Measurements from ENCODE around the gene SPOUT1. TPM values are rescaled to one million over a fixed set of nuclear protein-coding genes. Genes with fewer than 3 reads are reported as not detected.
A peak's percentile ranks its signal among the peaks of the same experiment; 100 is the strongest.

The SPOUT1 gene
- total RNA-seq, 3 donors from 2014 or later (not counting 1 experiment from before 2014, with no cell fraction given), result 35.8 to 49.2 (median 40.1) TPM

- no peaks in the 10 kb centered on the region for H3K27me3 Mint-ChIP-seq (ENCODE audit: low read depth in 2 of 2)
- no peak for TF ChIP-seq CTCF (IDR thresholded peaks at IDR 0.05)
- ATAC-seq (no peak), DNase-seq (no peak)
- H3K4me3 Mint-ChIP-seq, result no peak overlapping the region
- Histone ChIP-seq H3K9me3 (ENCODE audit: control insufficient read depth, insufficient read depth, low read length) (no peaks in the 10 kb centered on the region), H3K27ac (ENCODE audit: low read length) (no peak overlapping the region), H3K27me3 (ENCODE audit: control insufficient read depth, insufficient read depth, low read length) (no peaks in the 10 kb centered on the region), H3K4me3 (ENCODE audit: low read length) (no peak overlapping the region), H3K4me1 (ENCODE audit: control insufficient read depth, insufficient read depth, low read length) (no peaks in the 10 kb centered on the region), H3K36me3 (ENCODE audit: control insufficient read depth, insufficient read depth, low read length) (no peaks in the 10 kb centered on the region)
- intact Hi-C loops (cut with micrococcal nuclease), result no loop called here
- 97% methylated on average over 5 of the region's 7 CpGs for WGBS (ENCODE audit: insufficient coverage)
- H3K27ac Mint-ChIP-seq, result no peak overlapping the region
- no peaks in the 10 kb centered on the region for H3K9me3 Mint-ChIP-seq
- H3K4me1 Mint-ChIP-seq, result no peaks in the 10 kb centered on the region
- H3K36me3 Mint-ChIP-seq, result no peaks in the 10 kb centered on the region
Observed at GRCh38 chr9:128870128-128870940, 40.7 kb upstream of the SPOUT1 start.

DNA sequence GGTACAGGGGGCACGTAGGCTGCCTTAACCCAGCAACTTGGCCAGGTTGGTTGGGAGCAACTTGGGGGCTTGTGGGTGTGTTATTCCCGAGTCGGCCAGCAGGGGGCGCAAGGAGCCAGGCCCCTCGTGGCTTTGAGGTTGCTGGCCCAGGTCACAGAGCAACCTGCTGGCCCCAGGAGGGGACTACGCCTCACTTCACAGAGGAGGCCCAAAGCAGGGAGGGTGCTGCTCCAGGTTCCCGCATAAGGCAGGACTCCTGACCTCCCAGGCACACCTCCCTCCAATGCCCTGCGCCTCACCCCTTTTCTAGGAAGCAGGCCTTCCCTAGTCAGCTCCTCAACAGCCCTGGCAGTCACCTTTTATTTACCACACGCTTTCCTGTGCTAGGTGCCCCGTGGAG lies 34.1 kb upstream of the SPOUT1 start:
- Mint-ChIP-seq H3K9me3 (no peaks in the 10 kb centered on the region), H3K27me3 (ENCODE audit: low read depth in 2 of 2) (no peaks in the 10 kb centered on the region), H3K4me1 (peaks cover 0 to 6% of the 10 kb centered on the region in 2 donors), H3K27ac (peak overlapping the region in 1 of 2 donors; percentile 14), H3K4me3 (no peak overlapping the region), H3K36me3 (no peaks in the 10 kb centered on the region)
- ATAC-seq, result peak; percentile 90 to 100 (median 98)
- H3K27me3 ChIP-seq (ENCODE audit: control insufficient read depth, insufficient read depth, low read length), result no peaks in the 10 kb centered on the region
- H3K4me1 ChIP-seq (ENCODE audit: control insufficient read depth, insufficient read depth, low read length), result peaks cover 5% of the 10 kb centered on the region
- WGBS (ENCODE audit: insufficient coverage), result 23% methylated on average over 10 of the region's 10 CpGs
- H3K4me3 ChIP-seq (ENCODE audit: low read length), result no peak overlapping the region
- intact Hi-C loops (cut with micrococcal nuclease), result loop anchor here (1.0 to 5.0 kb wide), 3 partner anchors 18 to 84 kb away; partner anchors contain the start of genes DOLK, KYAT1 and NUP188
- TF ChIP-seq CTCF (IDR thresholded peaks at IDR 0.05), result peak; percentile 94
- DNase-seq, result peak; percentile 85 to 90
- H3K9me3 ChIP-seq (ENCODE audit: control insufficient read depth, insufficient read depth, low read length), result no peaks in the 10 kb centered on the region
- H3K36me3 ChIP-seq (ENCODE audit: control insufficient read depth, insufficient read depth, low read length), result no peaks in the 10 kb centered on the region
- H3K27ac ChIP-seq (ENCODE audit: low read length), result no peak overlapping the region

- H3K27me3 ChIP-seq (ENCODE audit: control insufficient read depth, insufficient read depth, low read length), result no peaks in the 10 kb centered on the region
- intact Hi-C loops (cut with micrococcal nuclease), result loop anchor here (5.0 kb wide), 1 partner anchor 85 kb away; the partner anchor contains the start of genes DOLK and NUP188
- Mint-ChIP-seq H3K36me3 (no peaks in the 10 kb centered on the region), H3K9me3 (no peaks in the 10 kb centered on the region), H3K27ac (no peak overlapping the region), H3K4me1 (peaks cover 0 to 6% of the 10 kb centered on the region in 2 donors), H3K4me3 (no peak overlapping the region), H3K27me3 (ENCODE audit: low read depth in 2 of 2) (no peaks in the 10 kb centered on the region)
- H3K36me3 ChIP-seq (ENCODE audit: control insufficient read depth, insufficient read depth, low read length), result no peaks in the 10 kb centered on the region
- no peak for ATAC-seq
- no peak overlapping the region for H3K4me3 ChIP-seq (ENCODE audit: low read length)
- no peak for TF ChIP-seq CTCF (IDR thresholded peaks at IDR 0.05)
- 95% methylated on average over 6 of the region's 6 CpGs for WGBS (ENCODE audit: insufficient coverage)
- DNase-seq, result no peak
- H3K4me1 ChIP-seq (ENCODE audit: control insufficient read depth, insufficient read depth, low read length), result peaks cover 5% of the 10 kb centered on the region
- H3K9me3 ChIP-seq (ENCODE audit: control insufficient read depth, insufficient read depth, low read length), result no peaks in the 10 kb centered on the region
- H3K27ac ChIP-seq (ENCODE audit: low read length), result no peak overlapping the region
Observed at GRCh38 chr9:128862401-128862851, 32.8 kb upstream of the SPOUT1 start.

All from natural killer cell (primary cell).